CD4-positive, alpha-beta T cell treated with Interleukin-17A for 4 hours (primary cell): ENCODE data around the gene KCNQ1.

Experiments
- DNase-seq: peaks from one replicate; pipeline ENCODE4 v3.0.0-alpha.2; 2020; ENCODE audit warnings: mixed read lengths

Gene KCNQ1

GRCh38 chr11:2426221-2426620 lies 18.6 kb upstream of the KCNQ1 start:
- no peak for DNase-seq

- no peak for DNase-seq
These were observed 17.8 kb upstream of the KCNQ1 start for GRCh38 chr11:2426826-2427521.

- no peak for DNase-seq
These were observed 17.0 kb upstream of the KCNQ1 start for GRCh38 chr11:2427721-2428321.

- DNase-seq = peak; percentile 92
These were observed 16.4 kb upstream of the KCNQ1 start for GRCh38 chr11:2428322-2428795.

- no peak for DNase-seq
These were observed 13.4 kb upstream of the KCNQ1 start for GRCh38 chr11:2431395-2431794.

GRCh38 chr11:2432171-2432621 lies 12.6 kb upstream of the KCNQ1 start:
- DNase-seq = no peak

- no peak for DNase-seq
These were observed 12.2 kb upstream of the KCNQ1 start for GRCh38 chr11:2432628-2433071.

- no peak for DNase-seq
These were observed 11.5 kb upstream of the KCNQ1 start for GRCh38 chr11:2433106-2433925.

GRCh38 chr11:2434008-2434407 lies 10.8 kb upstream of the KCNQ1 start:
- DNase-seq = no peak

- DNase-seq = no peak
These were observed 10.1 kb upstream of the KCNQ1 start for GRCh38 chr11:2434506-2435255.

- DNase-seq = no peak
These were observed 9.4 kb upstream of the KCNQ1 start for GRCh38 chr11:2435288-2436012.

GRCh38 chr11:2436013-2436520 lies 8.7 kb upstream of the KCNQ1 start:
- no peak for DNase-seq

- no peak for DNase-seq
These were observed 8.2 kb upstream of the KCNQ1 start for GRCh38 chr11:2436521-2437031.

- no peak for DNase-seq
These were observed 7.3 kb upstream of the KCNQ1 start for GRCh38 chr11:2437516-2437915.

GRCh38 chr11:2439820-2440219 lies 5.0 kb upstream of the KCNQ1 start:
- DNase-seq = no peak

- no peak for DNase-seq
These were observed 4.2 kb upstream of the KCNQ1 start for GRCh38 chr11:2440646-2441045.

- no peak for DNase-seq
These were observed 3.6 kb upstream of the KCNQ1 start for GRCh38 chr11:2441171-2441570.

- DNase-seq = no peak
These were observed 2.2 kb upstream of the KCNQ1 start for GRCh38 chr11:2442589-2442988.

- DNase-seq = no peak
These were observed 1.4 kb upstream of the KCNQ1 start for GRCh38 chr11:2443406-2443805.

GRCh38 chr11:2443881-2444820 lies 657 bp upstream of the KCNQ1 start, which contains the start of gene TRPM5:
Gene TRPM5, minus strand, starts transcription at chr11:2444514. Its CDS starts 21,478 bp downstream, at chr11:2423036.
- DNase-seq = peak; percentile 87
